ENCODE measurements around the gene RGCC.

DNA sequence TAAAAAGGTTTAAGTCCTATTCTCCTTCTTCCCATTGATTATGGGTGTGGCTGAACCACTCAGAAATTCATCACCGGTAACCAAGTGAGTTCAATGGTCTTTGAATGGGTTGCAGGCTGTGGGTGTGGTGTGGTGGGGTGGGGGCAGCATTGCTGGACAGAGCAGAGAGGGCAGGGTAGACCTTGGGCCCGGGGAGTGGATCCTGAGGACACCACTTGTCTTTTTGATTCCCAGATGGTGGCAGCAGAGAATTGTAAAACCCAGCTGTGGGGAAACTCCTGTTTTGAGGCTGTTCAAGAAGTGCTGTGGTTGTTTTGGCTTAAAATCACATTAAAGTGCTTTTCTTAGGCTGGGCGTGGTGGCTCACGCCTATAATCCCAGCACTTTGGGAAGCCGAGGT, 45.8 kb upstream of the RGCC start:
- TF ChIP-seq, protein P1, sequence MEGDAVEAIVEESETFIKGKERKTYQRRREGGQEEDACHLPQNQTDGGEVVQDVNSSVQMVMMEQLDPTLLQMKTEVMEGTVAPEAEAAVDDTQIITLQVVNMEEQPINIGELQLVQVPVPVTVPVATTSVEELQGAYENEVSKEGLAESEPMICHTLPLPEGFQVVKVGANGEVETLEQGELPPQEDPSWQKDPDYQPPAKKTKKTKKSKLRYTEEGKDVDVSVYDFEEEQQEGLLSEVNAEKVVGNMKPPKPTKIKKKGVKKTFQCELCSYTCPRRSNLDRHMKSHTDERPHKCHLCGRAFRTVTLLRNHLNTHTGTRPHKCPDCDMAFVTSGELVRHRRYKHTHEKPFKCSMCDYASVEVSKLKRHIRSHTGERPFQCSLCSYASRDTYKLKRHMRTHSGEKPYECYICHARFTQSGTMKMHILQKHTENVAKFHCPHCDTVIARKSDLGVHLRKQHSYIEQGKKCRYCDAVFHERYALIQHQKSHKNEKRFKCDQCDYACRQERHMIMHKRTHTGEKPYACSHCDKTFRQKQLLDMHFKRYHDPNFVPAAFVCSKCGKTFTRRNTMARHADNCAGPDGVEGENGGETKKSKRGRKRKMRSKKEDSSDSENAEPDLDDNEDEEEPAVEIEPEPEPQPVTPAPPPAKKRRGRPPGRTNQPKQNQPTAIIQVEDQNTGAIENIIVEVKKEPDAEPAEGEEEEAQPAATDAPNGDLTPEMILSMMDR (IDR thresholded peaks at IDR 0.05): no peak
- TF ChIP-seq POLR2A (IDR thresholded peaks at IDR 0.05): no peak
- no peak for TF ChIP-seq POLR2AphosphoS5 (IDR thresholded peaks at IDR 0.05)

Data from breast epithelium (tissue), 3 donors.